ENCODE measurements around the gene KLHL2. TPM values are rescaled to one million over a fixed set of nuclear protein-coding genes. Genes with fewer than 3 reads are reported as not detected.
A peak's percentile ranks its signal among the peaks of the same experiment; 100 is the strongest.

The KLHL2 gene
- total and polyA plus RNA-seq, 9 of the 15 experiments (the other 6 are each of a cell fraction or from before 2014, with no cell fraction given), result 2.5 to 11.3 (median 6.1) TPM

GRCh38 chr4:165331823-165332222, 124.5 kb downstream of the KLHL2 start:
- ChIA-PET POLR2A (no interaction called here), CTCF (ENCODE audit: low intra/inter-chr PET ratio) (no interaction called here)
- Histone ChIP-seq H3K4me3 (peak overlapping the region; percentile 84), H2AFZ (ENCODE audit: low read depth, low read length) (no peak overlapping the region), H3K36me3 (ENCODE audit: control insufficient read depth, insufficient read depth, low read length) (peaks cover 68% of the 10 kb centered on the region), H3K4me2 (ENCODE audit: insufficient read depth, low read length) (peak overlapping the region; percentile 99), H3K27me3 (ENCODE audit: control insufficient read depth in 2 of 2, insufficient read depth in 2 of 2, low read length in 2 of 2) (no peaks in the 10 kb centered on the region), H3K27ac (ENCODE audit: extremely low read depth, low read depth, low read length) (peak overlapping the region; percentile 31; the same call in 1 of the 3 replicates), H3K9me1 (ENCODE audit: control insufficient read depth, insufficient read depth, low read length) (peaks cover 4% of the 10 kb centered on the region), H3K79me2 (ENCODE audit: control insufficient read depth, insufficient read depth, low read length) (peaks cover 97% of the 10 kb centered on the region), H4K20me1 (replicated peaks; ENCODE audit: control insufficient read depth, insufficient read depth, low read length) (peaks cover 57% of the 10 kb centered on the region), H3K9me3 (replicated peaks; ENCODE audit: control insufficient read depth, insufficient read depth, low read depth, low read length) (no peaks in the 10 kb centered on the region), H3K4me1 (replicated peaks in 1 of 2; ENCODE audit: control insufficient read depth in 2 of 2, insufficient read depth in 2 of 2, low read length in 2 of 2) (peaks cover 9 to 10% of the 10 kb centered on the region in 2 experiments; a peak in 4 of 5 replicates), H3K9ac (ENCODE audit: insufficient read depth in 1 of 2, low read depth in 2 of 2, low read length in 2 of 2) (peak overlapping the region; percentile 74 to 87)
- WGBS (ENCODE audit: insufficient coverage, low coverage, missing lambda C conversion rate), result 2% methylated on average over 10 of the region's 10 CpGs
- FAIRE-seq, result peak; percentile 35
- peak; percentile 37 for ATAC-seq
- intact Hi-C loops (cut with micrococcal nuclease) (no loop called here), in situ Hi-C loops (cut with MboI) (no loop called here)
- BruUV-seq (replicated peaks), result no TSS peak
- peak; percentile 13 to 49 (median 24) for DNase-seq (ENCODE audit: extremely low read depth in 1 of 4, low spot score in 3 of 4)
- TF ChIP-seq TOE1 (IDR thresholded peaks at IDR 0.05; ENCODE audit: borderline replicate concordance), result peak; percentile 36; the same call in 1 of the 2 replicates
- TF ChIP-seq TOE1 (CRISPR knock-in tag; IDR thresholded peaks at IDR 0.05; ENCODE audit: borderline replicate concordance, low read depth), result no peak
- no peak for TF ChIP-seq ZNF780A (CRISPR knock-in tag; IDR thresholded peaks at IDR 0.05)
- TF ChIP-seq MIER1 (IDR thresholded peaks at IDR 0.05; ENCODE audit: low read depth), result no peak
- no peak for TF ChIP-seq HMG20A (CRISPR knock-in tag; conservative IDR thresholded peaks at IDR 0.05)
- no peak for TF ChIP-seq NR2C1 (IDR thresholded peaks at IDR 0.05)
- TF ChIP-seq NR2C1 (tag; IDR thresholded peaks at IDR 0.05), result no peak
- peak; percentile 14; the same call in 1 of the 2 replicates for TF ChIP-seq NCOR1 (IDR thresholded peaks at IDR 0.05)
- no peak for TF ChIP-seq MTA1 (IDR thresholded peaks at IDR 0.05; ENCODE audit: borderline replicate concordance)
- TF ChIP-seq MLLT1 (IDR thresholded peaks at IDR 0.05), result peak; percentile 79 to 81
- peak; percentile 79 for TF ChIP-seq THRAP3 (IDR thresholded peaks at IDR 0.05; ENCODE audit: borderline replicate concordance)
- peak; percentile 68 for TF ChIP-seq NKRF (IDR thresholded peaks at IDR 0.05; ENCODE audit: borderline replicate concordance)
- 0 out of 2 replicates have a peak, but pooled peaks have one; percentile 6 for TF ChIP-seq ARID1B (IDR thresholded peaks at IDR 0.05)
- 0 out of 2 replicates have a peak, but pooled peaks have one; percentile 52 for TF ChIP-seq HLTF (IDR thresholded peaks at IDR 0.05)
- TF ChIP-seq TRIM24 (IDR thresholded peaks at IDR 0.05), result 0 out of 4 replicates have a peak, but pooled peaks of 1 of the 2 experiments have one; percentile 18
- 0 out of 2 replicates have a peak, but pooled peaks have one; percentile 20 for TF ChIP-seq ZBTB2 (IDR thresholded peaks at IDR 0.05)
- TF ChIP-seq LARP7 (IDR thresholded peaks at IDR 0.05), result peak; percentile 80; the same call in 1 of the 2 replicates
- no peak for TF ChIP-seq E4F1 (CRISPR knock-in tag; IDR thresholded peaks at IDR 0.05; ENCODE audit: borderline replicate concordance)
